Smooth muscle cell of the umbilical artery (primary cell): ENCODE data around the gene LAMB3. TPM values are rescaled to one million over a fixed set of nuclear protein-coding genes. Genes with fewer than 3 reads are reported as not detected.

ENCODE experiments used
- total RNA-seq: library from RNA; depleted of rRNA; stranded (reverse); fragments of >200 nt; gene quantifications from 2 replicates; pipeline ENCODE4 v1.2.3, GENCODE V29; 2014

LAMB3 gene
- total RNA-seq = 16.3 and 26.1 TPM in 2 replicates

GRCh38 chr1:209652121-209652735 lies at the start of gene LAMB3:
TSS of gene LAMB3 (minus strand) at chr1:209652425. CDS start at chr1:209650944, 1,481 bp downstream.

GRCh38 chr1:209674957-209675564 lies 22.8 kb upstream of the LAMB3 start, which contains the start of gene G0S2:
TSS of gene G0S2 (plus strand) at chr1:209675412. CDS start at chr1:209675685, 273 bp downstream.

GRCh38 chr1:209583408-209583807 lies 68.8 kb downstream of the LAMB3 start, which contains the start of gene CAMK1G:
TSS of gene CAMK1G (plus strand) at chr1:209583714. CDS start at chr1:209594984, 11,270 bp downstream.

Other genes with a start within 250 kb of the LAMB3 start
- gene CAMK1G, start 68.7 kb downstream of the LAMB3 start, total RNA-seq = 4.2 and 13.1 TPM in 2 replicates
- 23.6 and 49.0 TPM in 2 replicates for gene G0S2, start 23.0 kb upstream of the LAMB3 start, total RNA-seq
- 1.2 and 41.6 TPM in 2 replicates for gene HSD11B1, start 52.4 kb upstream of the LAMB3 start, total RNA-seq
- gene TRAF3IP3, start 103.6 kb upstream of the LAMB3 start, total RNA-seq = not detected in 2 replicates
- gene C1orf74, start 132.1 kb upstream of the LAMB3 start, total RNA-seq = 2.4 TPM in 2 replicates
- gene IRF6, start 153.7 kb upstream of the LAMB3 start, total RNA-seq = 0.05 and 0.59 TPM in 2 replicates
- 9.2 and 12.7 TPM in 2 replicates for gene UTP25, start 175.5 kb upstream of the LAMB3 start, total RNA-seq